IMR-90 (cell line): ENCODE results near the gene AKAP17A. TPM values are rescaled to one million over a fixed set of nuclear protein-coding genes. Genes with fewer than 3 reads are reported as not detected.

ENCODE experiments used
- ATAC-seq: fragments of 200-7000 bp; cut with Tn5 transposase; 2 replicates; pipeline ENCODE4 v1.9.1; 2020; ENCODE audit warnings: low read depth, mild to moderate bottlenecking, moderate library complexity
- BruUV-seq: library from RNA; stranded (reverse); fragments of 400-500 nt; replicated peaks from 2 replicates; lab custom pipeline; 2021; lab: Mats Ljungman, UMichigan
- CTCF ChIA-PET: fragments of 300-600 bp; formaldehyde crosslinking; extraction: SDS; loops from one replicate; lab custom pipeline; 2021; ENCODE audit warnings: antibody characterized with exemption; lab: Yijun Ruan, JAX
- POLR2A ChIA-PET: fragments of 300-600 bp; sonication (Branson Sonifier 250); formaldehyde crosslinking; loops from one replicate; lab custom pipeline; 2022; ENCODE audit warnings: antibody characterized with exemption; ENCODE audit not compliant: unreplicated experiment; lab: Charles Lee
- DNase-seq: peaks from one replicate; pipeline ENCODE4 v3.0.0; 2013
- H2AFZ ChIP-seq: replicated peaks from 2 replicates; pipeline ENCODE3; 2013; ENCODE audit warnings: low read length, mild to moderate bottlenecking; ENCODE audit not compliant: poor library complexity
- H2AK5ac ChIP-seq: 2 replicates; pipeline ENCODE4 v1.6.1; 2013; ENCODE audit warnings: low read depth, low read length, inconsistent platforms
- H2AK9ac ChIP-seq: replicated peaks from 2 replicates; pipeline ENCODE3; 2013; ENCODE audit warnings: mild to moderate bottlenecking, low read depth, low read length, moderate library complexity; ENCODE audit not compliant: poor library complexity
- H2BK120ac ChIP-seq: 2 replicates; pipeline ENCODE4 v1.6.1; 2013; ENCODE audit warnings: low read depth, low read length, inconsistent platforms
- H2BK15ac ChIP-seq: 3 replicates; pipeline ENCODE4 v1.6.1; 2013; ENCODE audit warnings: low read depth, low read length, inconsistent platforms
- H2BK20ac ChIP-seq: 2 replicates; pipeline ENCODE4 v1.6.1; 2013; ENCODE audit warnings: low read depth, mild to moderate bottlenecking, inconsistent platforms, low read length, moderate library complexity
- H2BK5ac ChIP-seq: 2 replicates; pipeline ENCODE4 v1.6.1; 2013; ENCODE audit warnings: mild to moderate bottlenecking, low read depth, low read length, inconsistent platforms; ENCODE audit not compliant: poor library complexity, severe bottlenecking
- H3K14ac ChIP-seq: replicated peaks from 2 replicates; pipeline ENCODE4 v1.6.1; 2013; ENCODE audit warnings: low read depth, low read length, inconsistent platforms
- H3K18ac ChIP-seq: 2 replicates; pipeline ENCODE4 v1.6.1; 2013; ENCODE audit warnings: low read depth, low read length, control low read depth
- H3K23ac ChIP-seq: 2 replicates; pipeline ENCODE4 v1.6.1; 2013; ENCODE audit warnings: low read depth, low read length, inconsistent platforms
- H3K27ac ChIP-seq: 2 replicates; pipeline ENCODE4 v1.5.1; 2013; ENCODE audit warnings: mild to moderate bottlenecking, control low read depth, low read length; ENCODE audit not compliant: insufficient read depth
- H3K27me3 ChIP-seq: 2 replicates; pipeline ENCODE4 v1.6.1; 2013; ENCODE audit warnings: low read length; ENCODE audit not compliant: control insufficient read depth, insufficient read depth
- H3K36me3 ChIP-seq: 2 replicates; pipeline ENCODE4 v1.6.1; 2013; ENCODE audit warnings: low read length, mixed read lengths; ENCODE audit not compliant: control insufficient read depth, insufficient read depth
- H3K4ac ChIP-seq: 2 replicates; pipeline ENCODE4 v1.6.1; 2013; ENCODE audit warnings: low read depth, low read length, inconsistent platforms
- H3K4me1 ChIP-seq: 2 replicates; pipeline ENCODE4 v1.6.1; 2013; ENCODE audit warnings: low read length, mixed read lengths; ENCODE audit not compliant: control insufficient read depth, insufficient read depth
- H3K4me2 ChIP-seq: 2 replicates; pipeline ENCODE4 v1.6.1; 2013; ENCODE audit warnings: low read depth, mild to moderate bottlenecking, control low read depth, low read length, moderate library complexity
- H3K4me3 ChIP-seq: 2 replicates; pipeline ENCODE4 v1.5.1; 2013; ENCODE audit warnings: low read depth, mild to moderate bottlenecking, control low read depth, low read length, moderate library complexity; ENCODE audit not compliant: insufficient read depth
- H3K56ac ChIP-seq: 2 replicates; pipeline ENCODE4 v1.6.1; 2013; ENCODE audit warnings: low read length, inconsistent platforms; ENCODE audit not compliant: insufficient read depth; ENCODE audit errors: extremely low read depth
- H3K79me1 ChIP-seq, 2 experiments: 2 replicates each; pipeline ENCODE4 v1.6.1; 2013; ENCODE audit warnings: low read length in 2 of 2, inconsistent platforms in 1 of 2, low read depth in 1 of 2
- H3K9ac ChIP-seq: 2 replicates; pipeline ENCODE4 v1.6.1; 2013; ENCODE audit warnings: low read depth, low read length, control low read depth
- H3K9me1 ChIP-seq: 2 replicates; pipeline ENCODE4 v1.6.1; 2013; ENCODE audit warnings: low read length, inconsistent platforms; ENCODE audit not compliant: insufficient read depth
- H3K9me3 ChIP-seq: 2 replicates; pipeline ENCODE4 v1.6.1; 2013; ENCODE audit warnings: low read length; ENCODE audit not compliant: control insufficient read depth, insufficient read depth
- H4K20me1 ChIP-seq: 2 replicates; pipeline ENCODE4 v1.6.1; 2013; ENCODE audit warnings: low read length, inconsistent platforms; ENCODE audit not compliant: insufficient read depth
- H4K5ac ChIP-seq: 2 replicates; pipeline ENCODE4 v1.6.1; 2013; ENCODE audit warnings: mild to moderate bottlenecking, low read depth, low read length, control low read depth
- H4K8ac ChIP-seq, 2 experiments: 2 replicates each; pipeline ENCODE4 v1.6.1; 2013; ENCODE audit warnings: low read depth in 2 of 2, low read length in 2 of 2, control low read depth in 1 of 2, inconsistent platforms in 1 of 2
- H4K91ac ChIP-seq: 2 replicates; pipeline ENCODE4 v1.6.1; 2013; ENCODE audit warnings: low read depth, low read length, inconsistent platforms; ENCODE audit not compliant: insufficient read depth
- BHLHE40 ChIP-seq: fragments of 150-350 bp; IDR thresholded peaks from 2 replicates; pipeline ENCODE4 v1.6.1; 2016; ENCODE audit warnings: mild to moderate bottlenecking, low read depth, low read length
- CHD1 ChIP-seq: IDR thresholded peaks from 2 replicates; pipeline ENCODE4 v1.6.1; 2012; ENCODE audit warnings: low read depth, low read length, improper control_type of control experiment
- MAFK ChIP-seq: IDR thresholded peaks from 2 replicates; pipeline ENCODE4 v1.6.1; 2012; ENCODE audit warnings: low read depth, low read length, improper control_type of control experiment
- MAZ ChIP-seq: IDR thresholded peaks from 2 replicates; pipeline ENCODE4 v1.6.1; 2012; ENCODE audit warnings: low read depth, mild to moderate bottlenecking, low read length, improper control_type of control experiment, moderate library complexity, borderline replicate concordance
- MXI1 ChIP-seq: IDR thresholded peaks from 2 replicates; pipeline ENCODE4 v1.6.1; 2012; ENCODE audit warnings: low read depth, mild to moderate bottlenecking, low read length, moderate library complexity, borderline replicate concordance
- POLR2A ChIP-seq: IDR thresholded peaks from 2 replicates; pipeline ENCODE4 v1.6.1; 2012; ENCODE audit warnings: mild to moderate bottlenecking, low read depth, low read length
- RCOR1 ChIP-seq: IDR thresholded peaks from 2 replicates; pipeline ENCODE4 v1.6.1; 2012; ENCODE audit warnings: mild to moderate bottlenecking, low read length, improper control_type of control experiment; ENCODE audit not compliant: insufficient replicate concordance
- RFX5 ChIP-seq: IDR thresholded peaks from 2 replicates; pipeline ENCODE4 v1.8.0; 2012; ENCODE audit warnings: low read depth, mild to moderate bottlenecking, low read length, moderate library complexity
- SMC3 ChIP-seq: fragments of 150-350 bp; IDR thresholded peaks from 2 replicates; pipeline ENCODE4 v1.6.1; 2016; ENCODE audit warnings: low read depth, mild to moderate bottlenecking, antibody characterized with exemption, low read length, moderate library complexity
- USF2 ChIP-seq: fragments of 150-350 bp; IDR thresholded peaks from 2 replicates; pipeline ENCODE4 v1.6.1; 2017; ENCODE audit warnings: mild to moderate bottlenecking, antibody characterized with exemption, low read length, low read depth
- WGBS, 2 experiments: methylation state at CpG; one replicate each; pipeline versions ENCODE4 v1.1.5 to v1.1.7; 2013; ENCODE audit warnings: missing lambda C conversion rate in 2 of 2; ENCODE audit not compliant: insufficient read length in 1 of 2; ENCODE audit errors: extremely low coverage in 2 of 2; 5-methylcytosine and 5-hydroxymethylcytosine counted together
- dilution Hi-C: fragments of 300-500 bp; cut with HindIII; formaldehyde crosslinking; loops from one replicate; pipeline ENCODE4 v1.14.3; 2018; ENCODE audit warnings: low sequenced_read_pairs; ENCODE audit not compliant: unreplicated experiment
- in situ Hi-C: fragments of 300-500 bp; cut with MboI; formaldehyde crosslinking; loops from 3 replicates; pipeline ENCODE4 v1.14.3; 2019; ENCODE audit warnings: low sequenced_read_pairs, inconsistent platforms, mixed read lengths
- intact Hi-C: fragments of 100-400 bp; cut with micrococcal nuclease; formaldehyde crosslinking; loops from 2 replicates; pipeline ENCODE4 v1.10.0; 2022
- polyA plus RNA-seq, 3 experiments: library from polyadenylated mRNA; depleted of rRNA; stranded (reverse); fragments of >200 nt; gene quantifications; 2 replicates each; pipeline ENCODE4 v1.2.3, GENCODE V29; 2012; ENCODE audit warnings: low replicate concordance in 1 of 3
- total RNA-seq: library from RNA; depleted of rRNA; stranded (reverse); fragments of >200 nt; gene quantifications from 2 replicates; pipeline ENCODE4 v1.2.3, GENCODE V29; 2012
- TF ChIP-seq, protein P1 (sequence below): conservative IDR thresholded peaks from 2 replicates; pipeline ENCODE4 v1.5.1; 2012; ENCODE audit warnings: mild to moderate bottlenecking, low read depth, low read length, improper control_type of control experiment

The AKAP17A gene
- total and polyA plus RNA-seq, 2 of the 4 experiments (the other 2 are of a cell fraction), result 9.0 to 23.7 TPM

DNA sequence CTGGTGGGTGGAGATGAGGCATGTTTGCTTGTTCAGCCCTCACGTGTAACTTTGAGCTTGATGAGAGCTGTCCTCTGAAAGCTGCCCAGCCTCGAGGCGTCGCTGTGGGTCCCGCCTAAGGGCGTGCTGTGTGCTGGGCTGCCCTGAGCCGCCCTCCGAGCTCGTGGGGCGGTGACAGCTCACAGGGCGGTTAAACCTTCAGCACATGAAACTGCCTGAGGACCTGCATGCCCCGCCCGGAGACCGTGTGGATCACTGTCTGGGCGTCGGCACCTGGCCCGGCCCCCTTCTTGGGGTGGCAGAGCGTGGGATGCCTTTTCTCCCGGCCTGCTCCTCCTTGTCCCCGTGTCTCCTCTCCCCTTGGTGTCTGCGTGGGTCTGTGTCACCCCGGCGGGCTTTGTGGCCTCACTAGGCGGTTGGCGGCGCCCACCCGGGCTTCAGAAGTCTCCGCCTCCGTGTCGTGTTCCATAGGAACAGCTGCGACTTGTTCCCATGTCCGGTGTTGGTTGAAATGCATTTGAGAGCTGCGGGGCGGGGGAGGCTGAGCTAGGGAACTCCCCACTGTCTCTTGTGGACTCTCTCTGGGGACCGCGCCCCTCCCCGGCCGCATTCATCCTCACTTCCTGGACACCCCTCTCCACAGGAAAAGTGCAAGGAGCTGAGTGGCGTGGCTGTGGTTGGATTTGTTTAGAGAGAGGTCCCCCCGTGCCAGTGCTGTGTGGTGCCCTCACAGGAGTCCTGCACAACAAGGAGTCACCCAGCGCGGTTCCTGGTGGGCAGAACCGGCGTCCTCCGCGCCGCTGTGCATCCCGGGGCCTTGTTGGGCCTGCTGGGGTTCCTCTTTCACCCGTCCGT is 6.8 kb downstream of the AKAP17A start:
- no peak overlapping the region for H3K18ac ChIP-seq
- no peak overlapping the region for H3K9ac ChIP-seq
- no peaks in the 10 kb centered on the region; the same call in 1 of the 2 replicates for H3K4me1 ChIP-seq
- no peak overlapping the region for H2AK9ac ChIP-seq
- H3K4ac ChIP-seq, result no peak overlapping the region
- intact Hi-C loops, result no loop called here
- peaks cover 89% of the 10 kb centered on the region for H3K36me3 ChIP-seq
- H3K9me3 ChIP-seq, result peaks cover 5% of the 10 kb centered on the region; the same call in 1 of the 2 replicates
- no peak for DNase-seq
- H4K5ac ChIP-seq, result no peak overlapping the region
- H3K9me1 ChIP-seq, result no peaks in the 10 kb centered on the region; the same call in 1 of the 2 replicates
- in situ Hi-C loops, result loop anchor here (25.0 kb wide), 1 partner anchor 136 kb away; the partner anchor contains the start of gene ASMTL
- 93% methylated on average over 30 of the region's 50 CpGs; no CpG with 5 or more reads in 1 of the 2 experiments for WGBS, 2 experiments
- H4K91ac ChIP-seq, result no peak overlapping the region
- no peak for ATAC-seq
- ChIA-PET POLR2A (no interaction called here), CTCF (no interaction called here)
- H3K27me3 ChIP-seq, result no peaks in the 10 kb centered on the region
- no peak overlapping the region for H2AK5ac ChIP-seq
- peaks cover 48% of the 10 kb centered on the region for H4K20me1 ChIP-seq
- dilution Hi-C loops, result no loop called here
- no peak overlapping the region for H3K56ac ChIP-seq
- no peak overlapping the region for H2BK120ac ChIP-seq
- no peak for TF ChIP-seq SMC3
- TF ChIP-seq, protein P1, sequence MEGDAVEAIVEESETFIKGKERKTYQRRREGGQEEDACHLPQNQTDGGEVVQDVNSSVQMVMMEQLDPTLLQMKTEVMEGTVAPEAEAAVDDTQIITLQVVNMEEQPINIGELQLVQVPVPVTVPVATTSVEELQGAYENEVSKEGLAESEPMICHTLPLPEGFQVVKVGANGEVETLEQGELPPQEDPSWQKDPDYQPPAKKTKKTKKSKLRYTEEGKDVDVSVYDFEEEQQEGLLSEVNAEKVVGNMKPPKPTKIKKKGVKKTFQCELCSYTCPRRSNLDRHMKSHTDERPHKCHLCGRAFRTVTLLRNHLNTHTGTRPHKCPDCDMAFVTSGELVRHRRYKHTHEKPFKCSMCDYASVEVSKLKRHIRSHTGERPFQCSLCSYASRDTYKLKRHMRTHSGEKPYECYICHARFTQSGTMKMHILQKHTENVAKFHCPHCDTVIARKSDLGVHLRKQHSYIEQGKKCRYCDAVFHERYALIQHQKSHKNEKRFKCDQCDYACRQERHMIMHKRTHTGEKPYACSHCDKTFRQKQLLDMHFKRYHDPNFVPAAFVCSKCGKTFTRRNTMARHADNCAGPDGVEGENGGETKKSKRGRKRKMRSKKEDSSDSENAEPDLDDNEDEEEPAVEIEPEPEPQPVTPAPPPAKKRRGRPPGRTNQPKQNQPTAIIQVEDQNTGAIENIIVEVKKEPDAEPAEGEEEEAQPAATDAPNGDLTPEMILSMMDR, result no peak
- TF ChIP-seq CHD1, result no peak
- TF ChIP-seq POLR2A, result no peak
- no peak for TF ChIP-seq MAZ
- TF ChIP-seq RFX5, result no peak
- TF ChIP-seq BHLHE40, result no peak
- TF ChIP-seq RCOR1, result no peak
- TF ChIP-seq MXI1, result no peak
- no peak for TF ChIP-seq USF2
- no peak for TF ChIP-seq MAFK
- H3K14ac ChIP-seq, result no peak overlapping the region
- H3K23ac ChIP-seq, result no peak overlapping the region
- no TSS peak for BruUV-seq
- no peak overlapping the region for H3K27ac ChIP-seq
- no peak overlapping the region for H2BK15ac ChIP-seq
- no peak overlapping the region for H3K4me3 ChIP-seq
- peaks cover 7 to 24% of the 10 kb centered on the region in 2 experiments for H3K79me1 ChIP-seq
- no peak overlapping the region for H4K8ac ChIP-seq
- no peak overlapping the region for H3K4me2 ChIP-seq
- H2AFZ ChIP-seq, result no peak overlapping the region
- H2BK5ac ChIP-seq, result no peak overlapping the region
- no peak overlapping the region for H2BK20ac ChIP-seq
